ENCODE data around the gene MAP4K3. TPM values are rescaled to one million over a fixed set of nuclear protein-coding genes. Genes with fewer than 3 reads are reported as not detected.
"Not testable (repeated sequence)": the region's sequence is repeated elsewhere in the genome, so short reads cannot be mapped to it uniquely, and the experiment has no call there.

MAP4K3 gene
- polyA plus RNA-seq, 2 of the 4 experiments (the other 2 are of a cell fraction), result 15.8 to 44.6 TPM

- ChIA-PET POLR2A (interaction anchor here (0.5 kb wide), 1 partner anchor 20 kb away, joined by 4 read pairs; no protein-coding TSS in a partner anchor), CTCF (no interaction called here)
- no peak for DNase-seq (ENCODE audit: low read depth in 1 of 2, low spot score in 1 of 2)
Observed at GRCh38 chr2:39361511-39361910, 75.6 kb downstream of the MAP4K3 start.

GRCh38 chr2:39360342-39360741 lies 76.7 kb downstream of the MAP4K3 start:
- H3K9me3 ChIP-seq, result peaks cover 53% of the 10 kb centered on the region
- H3K27ac ChIP-seq; FAIRE-seq; H3K4me2 ChIP-seq; H3K4me3 ChIP-seq; CTCF ChIA-PET; H3K4me1 ChIP-seq; POLR2A ChIA-PET; ATAC-seq; DNase-seq (ENCODE audit: low read depth in 1 of 2, low spot score in 1 of 2): not testable (repeated sequence)
- 98% methylated on average over 2 of the region's 2 CpGs for WGBS (ENCODE audit: missing lambda C conversion rate)

More at GRCh38 chr2:39361511-39361910, 75.6 kb downstream of the MAP4K3 start:
- ATAC-seq (no peak), FAIRE-seq (no peak)
- TF ChIP-seq RCOR1 (IDR thresholded peaks at IDR 0.05; ENCODE audit: low read depth, low read length), result no peak
- Histone ChIP-seq H3K27ac (no peak overlapping the region), H3K9me3 (peaks cover 53% of the 10 kb centered on the region), H3K4me1 (no peaks in the 10 kb centered on the region), H3K4me3 (no peak overlapping the region), H3K4me2 (no peak overlapping the region)

- CTCF ChIA-PET, result no interaction called here
- DNase-seq (ENCODE audit: low read depth in 1 of 2, low spot score in 1 of 2) (peak in 1 of 2 experiments; percentile 14), FAIRE-seq (no peak), ATAC-seq (no peak)
- POLR2A ChIA-PET, result no interaction called here
- H3K9me3 ChIP-seq, result peaks cover 51% of the 10 kb centered on the region
- no peaks in the 10 kb centered on the region for H3K4me1 ChIP-seq
- 87% methylated on average over 5 of the region's 5 CpGs for WGBS (ENCODE audit: missing lambda C conversion rate)
- H3K4me2 ChIP-seq, result no peak overlapping the region
- no peak overlapping the region for H3K4me3 ChIP-seq
- no peak for TF ChIP-seq RAD21 (conservative IDR thresholded peaks at IDR 0.05 in 1 of 2, IDR thresholded peaks at IDR 0.05 in 1 of 2)
- TF ChIP-seq ZFP36 (IDR thresholded peaks at IDR 0.05; ENCODE audit: borderline replicate concordance, partially characterized antibody), result peak; percentile 94
- no peak for TF ChIP-seq RCOR1 (IDR thresholded peaks at IDR 0.05; ENCODE audit: low read depth, low read length)
- no peak overlapping the region for H3K27ac ChIP-seq
Observed at GRCh38 chr2:39359453-39360038, 77.5 kb downstream of the MAP4K3 start.

- ChIA-PET POLR2A (no interaction called here), CTCF (interaction anchor here (0.6 to 1.7 kb wide), 2 partner anchors 11 to 295 kb away, joined by 3 to 4 read pairs; no protein-coding TSS in a partner anchor)
- Histone ChIP-seq H3K4me2 (no peak overlapping the region), H3K9me3 (peaks cover 35% of the 10 kb centered on the region), H3K27ac (no peak overlapping the region), H3K4me3 (no peak overlapping the region), H3K4me1 (no peaks in the 10 kb centered on the region)
- DNase-seq (ENCODE audit: low read depth in 1 of 2, low spot score in 1 of 2) (no peak), ATAC-seq (no peak), FAIRE-seq (no peak)
- WGBS (ENCODE audit: missing lambda C conversion rate), result 97% methylated on average over 1 of the region's 1 CpG
- TF ChIP-seq FOXS1 (CRISPR knock-in tag; IDR thresholded peaks at IDR 0.05) (no peak), REST (IDR thresholded peaks at IDR 0.05) (no peak)
Observed at GRCh38 chr2:39356922-39357639, 80.0 kb downstream of the MAP4K3 start.

- H3K4me1 ChIP-seq, result no peaks in the 10 kb centered on the region
- POLR2A ChIA-PET, result no interaction called here
- H3K9me3 ChIP-seq, result no peaks in the 10 kb centered on the region
- no peak for FAIRE-seq
- no peak overlapping the region for H3K4me2 ChIP-seq
- CTCF ChIA-PET, result interaction anchor here (0.6 to 1.2 kb wide), 3 partner anchors 26 to 346 kb away, joined by 3 read pairs; no protein-coding TSS in a partner anchor
- no peak for TF ChIP-seq EP300 (IDR thresholded peaks at IDR 0.05)
- no peak overlapping the region for H3K4me3 ChIP-seq
- no peak overlapping the region for H3K27ac ChIP-seq
- WGBS (ENCODE audit: missing lambda C conversion rate), result 91% methylated on average over 3 of the region's 3 CpGs
- no peak for ATAC-seq
- no peak for DNase-seq (ENCODE audit: low read depth in 1 of 2, low spot score in 1 of 2)
Observed at GRCh38 chr2:39350658-39351057, 86.4 kb downstream of the MAP4K3 start.

- DNase-seq (ENCODE audit: low read depth in 1 of 2, low spot score in 1 of 2) (no peak), ATAC-seq (no peak), FAIRE-seq (no peak)
- POLR2A ChIA-PET, result no interaction called here
- CTCF ChIA-PET, result no interaction called here
- no peak overlapping the region for H3K4me2 ChIP-seq
- no peak overlapping the region for H3K4me3 ChIP-seq
- no peak overlapping the region for H3K27ac ChIP-seq
- WGBS (ENCODE audit: missing lambda C conversion rate), result 77% methylated on average over 3 of the region's 3 CpGs
- no peaks in the 10 kb centered on the region for H3K9me3 ChIP-seq
- no peak for TF ChIP-seq HEYL (CRISPR knock-in tag; IDR thresholded peaks at IDR 0.05)
- no peaks in the 10 kb centered on the region for H3K4me1 ChIP-seq
Observed at GRCh38 chr2:39338502-39338901, 98.6 kb downstream of the MAP4K3 start.
